ENCODE measurements around the gene ELAVL1.

ELAVL1 gene

GRCh38 chr19:7982103-7982502 is 23.3 kb downstream of the ELAVL1 start:
- no peaks in the 10 kb centered on the region for H3K9me3 ChIP-seq (ENCODE audit: control extremely low read depth in 1 of 5, control insufficient read depth in 4 of 5, insufficient read depth in 2 of 5, low read depth in 1 of 5, low read length in 4 of 5)
- peaks cover 5 to 95% (median 73%) of the 10 kb centered on the region in 4 experiments for H3K36me3 ChIP-seq (ENCODE audit: control insufficient read depth in 4 of 4, insufficient read depth in 4 of 4, low read length in 3 of 4)
- no peaks in the 10 kb centered on the region for H3K4me1 ChIP-seq (ENCODE audit: control extremely low read depth in 1 of 4, control insufficient read depth in 4 of 4, insufficient read depth in 4 of 4, low read length in 3 of 4)
- POLR2A ChIA-PET: no interaction called here
- no peak overlapping the region for H3K4me3 ChIP-seq (ENCODE audit: control insufficient read depth in 1 of 7, extremely low read depth in 1 of 7, insufficient read depth in 4 of 7, low read depth in 2 of 7, low read length in 6 of 7)
- DNase-seq: no peak
- H3K27me3 ChIP-seq (replicated peaks in 2 of 5; ENCODE audit: control insufficient read depth in 4 of 5, insufficient read depth in 5 of 5, low read length in 4 of 5): no peaks in the 10 kb centered on the region
- WGBS (ENCODE audit: insufficient coverage): 98% methylated on average over 5 of the region's 10 CpGs
- peak overlapping the region in 1 of 2 experiments; percentile 35 for H3K27ac ChIP-seq (ENCODE audit: insufficient read depth in 1 of 2, low read depth in 1 of 2, low read length in 2 of 2, poor library complexity in 1 of 2, severe bottlenecking in 2 of 2)
- CTCF ChIA-PET: interaction anchor here (1.3 kb wide), 1 partner anchor 38 kb away, joined by 3 read pairs; the partner anchor contains the start of gene TIMM44

DNA sequence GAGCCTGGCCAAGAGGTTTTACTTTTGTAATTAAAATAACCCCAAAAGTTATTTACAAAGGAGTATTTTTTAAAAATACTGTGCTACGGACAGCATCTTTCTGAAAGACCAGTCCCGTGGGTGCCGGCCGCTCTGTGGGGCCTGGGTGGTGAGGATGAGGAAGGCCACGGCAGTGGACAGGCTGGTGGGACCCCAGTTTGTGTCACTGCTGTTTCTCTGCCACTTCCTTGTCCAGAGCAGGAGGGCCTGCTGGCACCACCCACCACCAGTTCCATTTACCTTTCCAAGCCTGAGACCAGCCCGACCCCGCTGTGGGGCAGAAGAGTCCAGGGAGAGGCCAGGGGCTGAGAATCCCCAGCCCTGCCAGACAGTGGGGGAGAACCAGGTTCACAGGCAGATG is 23.8 kb downstream of the ELAVL1 start:
- peaks cover 5 to 97% (median 72%) of the 10 kb centered on the region in 4 experiments for H3K36me3 ChIP-seq (ENCODE audit: control insufficient read depth in 4 of 4, insufficient read depth in 4 of 4, low read length in 3 of 4)
- H3K4me1 ChIP-seq (ENCODE audit: control extremely low read depth in 1 of 4, control insufficient read depth in 4 of 4, insufficient read depth in 4 of 4, low read length in 3 of 4): no peaks in the 10 kb centered on the region
- whole genome bisulfite sequencing (ENCODE audit: insufficient coverage): 90% methylated on average over 4 of the region's 7 CpGs
- DNase-seq: no peak
- peak overlapping the region in 1 of 2 experiments; percentile 35 for H3K27ac ChIP-seq (ENCODE audit: insufficient read depth in 1 of 2, low read depth in 1 of 2, low read length in 2 of 2, poor library complexity in 1 of 2, severe bottlenecking in 2 of 2)
- CTCF ChIA-PET: interaction anchor here (1.0 to 1.3 kb wide), 2 partner anchors 13 to 38 kb away, joined by 3 to 4 read pairs; partner anchors contain the start of gene TIMM44
- H3K4me3 ChIP-seq (ENCODE audit: control insufficient read depth in 1 of 7, extremely low read depth in 1 of 7, insufficient read depth in 4 of 7, low read depth in 2 of 7, low read length in 6 of 7): no peak overlapping the region
- H3K9me3 ChIP-seq (ENCODE audit: control extremely low read depth in 1 of 5, control insufficient read depth in 4 of 5, insufficient read depth in 2 of 5, low read depth in 1 of 5, low read length in 4 of 5): no peaks in the 10 kb centered on the region
- H3K27me3 ChIP-seq (replicated peaks in 2 of 5; ENCODE audit: control insufficient read depth in 4 of 5, insufficient read depth in 5 of 5, low read length in 4 of 5): no peaks in the 10 kb centered on the region
- POLR2A ChIA-PET: no interaction called here

DNA sequence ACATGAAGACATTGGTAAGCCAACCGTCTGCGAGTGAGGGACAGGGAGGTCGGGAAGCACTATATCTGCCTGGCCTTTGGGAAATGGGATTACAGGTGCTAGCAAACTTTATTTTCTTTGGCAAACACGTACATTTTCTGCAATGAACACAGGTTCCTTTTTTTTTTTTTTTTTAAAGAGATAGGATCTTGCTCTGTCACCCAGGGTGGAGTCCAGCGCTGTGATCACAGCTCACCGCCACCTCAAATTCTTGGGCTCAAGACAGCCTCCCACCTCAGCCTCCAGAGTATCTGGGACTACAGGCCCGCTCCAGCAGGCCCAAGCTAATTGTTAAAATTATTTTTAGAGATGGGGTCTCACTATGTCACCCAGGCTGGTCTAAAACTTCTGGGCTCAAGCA is 24.2 kb downstream of the ELAVL1 start:
- 97% methylated on average over 5 of the region's 7 CpGs for WGBS (ENCODE audit: insufficient coverage)
- DNase-seq: no peak
- H3K4me1 ChIP-seq (ENCODE audit: control extremely low read depth in 1 of 4, control insufficient read depth in 4 of 4, insufficient read depth in 4 of 4, low read length in 3 of 4): no peaks in the 10 kb centered on the region
- no peaks in the 10 kb centered on the region for H3K9me3 ChIP-seq (ENCODE audit: control extremely low read depth in 1 of 5, control insufficient read depth in 4 of 5, insufficient read depth in 2 of 5, low read depth in 1 of 5, low read length in 4 of 5)
- H3K27ac ChIP-seq (ENCODE audit: insufficient read depth in 1 of 2, low read depth in 1 of 2, low read length in 2 of 2, poor library complexity in 1 of 2, severe bottlenecking in 2 of 2): no peak overlapping the region
- POLR2A ChIA-PET: no interaction called here
- CTCF ChIA-PET: interaction anchor here (1.0 to 1.3 kb wide), 3 partner anchors 10 to 37 kb away, joined by 3 to 5 read pairs (median 4); partner anchors contain the start of gene TIMM44
- peaks cover 5 to 97% (median 69%) of the 10 kb centered on the region in 4 experiments for H3K36me3 ChIP-seq (ENCODE audit: control insufficient read depth in 4 of 4, insufficient read depth in 4 of 4, low read length in 3 of 4)
- H3K27me3 ChIP-seq (replicated peaks in 2 of 5; ENCODE audit: control insufficient read depth in 4 of 5, insufficient read depth in 5 of 5, low read length in 4 of 5): no peaks in the 10 kb centered on the region
- H3K4me3 ChIP-seq (ENCODE audit: control insufficient read depth in 1 of 7, extremely low read depth in 1 of 7, insufficient read depth in 4 of 7, low read depth in 2 of 7, low read length in 6 of 7): no peak overlapping the region

GRCh38 chr19:7980635-7981121 is 24.8 kb downstream of the ELAVL1 start:
- Histone ChIP-seq H3K36me3 (ENCODE audit: control insufficient read depth in 4 of 4, insufficient read depth in 4 of 4, low read length in 3 of 4) (peaks cover 5 to 91% (median 66%) of the 10 kb centered on the region in 4 experiments), H3K4me3 (ENCODE audit: control insufficient read depth in 1 of 7, extremely low read depth in 1 of 7, insufficient read depth in 4 of 7, low read depth in 2 of 7, low read length in 6 of 7) (no peak overlapping the region), H3K4me1 (ENCODE audit: control extremely low read depth in 1 of 4, control insufficient read depth in 4 of 4, insufficient read depth in 4 of 4, low read length in 3 of 4) (no peaks in the 10 kb centered on the region), H3K9me3 (ENCODE audit: control extremely low read depth in 1 of 5, control insufficient read depth in 4 of 5, insufficient read depth in 2 of 5, low read depth in 1 of 5, low read length in 4 of 5) (no peaks in the 10 kb centered on the region), H3K27me3 (replicated peaks in 2 of 5; ENCODE audit: control insufficient read depth in 4 of 5, insufficient read depth in 5 of 5, low read length in 4 of 5) (no peaks in the 10 kb centered on the region), H3K27ac (ENCODE audit: insufficient read depth in 1 of 2, low read depth in 1 of 2, low read length in 2 of 2, poor library complexity in 1 of 2, severe bottlenecking in 2 of 2) (no peak overlapping the region)
- CTCF ChIA-PET: interaction anchor here (1.0 to 1.2 kb wide), 2 partner anchors 10 to 14 kb away, joined by 4 to 5 read pairs; no protein-coding TSS in a partner anchor
- WGBS (ENCODE audit: insufficient coverage): 98% methylated on average over 10 of the region's 12 CpGs
- POLR2A ChIA-PET: no interaction called here
- no peak for DNase-seq

- ChIA-PET POLR2A (no interaction called here), CTCF (interaction anchor here (1.2 to 1.5 kb wide), 2 partner anchors 9 to 18 kb away, joined by 4 to 5 read pairs; no protein-coding TSS in a partner anchor)
- H3K4me3 ChIP-seq (ENCODE audit: control insufficient read depth in 1 of 7, extremely low read depth in 1 of 7, insufficient read depth in 4 of 7, low read depth in 2 of 7, low read length in 6 of 7): no peak overlapping the region
- H3K36me3 ChIP-seq (ENCODE audit: control insufficient read depth in 4 of 4, insufficient read depth in 4 of 4, low read length in 3 of 4): peaks cover 7 to 89% (median 65%) of the 10 kb centered on the region in 4 experiments
- H3K4me1 ChIP-seq (ENCODE audit: control extremely low read depth in 1 of 4, control insufficient read depth in 4 of 4, insufficient read depth in 4 of 4, low read length in 3 of 4): no peaks in the 10 kb centered on the region
- no peaks in the 10 kb centered on the region for H3K27me3 ChIP-seq (replicated peaks in 2 of 5; ENCODE audit: control insufficient read depth in 4 of 5, insufficient read depth in 5 of 5, low read length in 4 of 5)
- 96% methylated on average over 12 of the region's 13 CpGs for WGBS (ENCODE audit: insufficient coverage)
- no peak for DNase-seq
- no peaks in the 10 kb centered on the region for H3K9me3 ChIP-seq (ENCODE audit: control extremely low read depth in 1 of 5, control insufficient read depth in 4 of 5, insufficient read depth in 2 of 5, low read depth in 1 of 5, low read length in 4 of 5)
- H3K27ac ChIP-seq (ENCODE audit: insufficient read depth in 1 of 2, low read depth in 1 of 2, low read length in 2 of 2, poor library complexity in 1 of 2, severe bottlenecking in 2 of 2): no peak overlapping the region
Measured at GRCh38 chr19:7980168-7980567, 25.3 kb downstream of the ELAVL1 start.

DNA sequence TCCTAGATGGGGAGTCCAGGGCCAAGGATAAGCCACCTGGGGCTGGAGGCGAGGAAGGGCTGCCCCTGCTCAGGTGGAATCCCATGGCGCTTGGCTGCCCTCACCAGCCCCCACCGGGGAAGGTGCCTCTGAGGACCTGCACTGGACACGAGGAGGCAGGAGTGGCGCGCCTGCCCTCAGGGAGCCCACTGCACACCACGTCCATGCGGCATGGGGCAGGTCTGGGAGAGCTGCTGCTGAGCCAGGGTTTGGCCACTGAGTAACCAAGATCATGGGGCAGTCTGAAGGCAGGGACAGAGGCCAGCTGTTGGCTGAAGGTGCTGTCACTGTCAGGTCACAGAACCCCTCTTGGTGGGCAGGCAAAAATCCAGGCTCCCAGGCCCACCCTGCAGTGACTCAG is 25.9 kb downstream of the ELAVL1 start:
- no peak for DNase-seq
- ChIA-PET CTCF (interaction anchor here (1.5 to 1.9 kb wide), 2 partner anchors 19 to 23 kb away, joined by 4 read pairs; no protein-coding TSS in a partner anchor), POLR2A (no interaction called here)
- no peaks in the 10 kb centered on the region for H3K4me1 ChIP-seq (ENCODE audit: control extremely low read depth in 1 of 4, control insufficient read depth in 4 of 4, insufficient read depth in 4 of 4, low read length in 3 of 4)
- no peak overlapping the region for H3K27ac ChIP-seq (ENCODE audit: insufficient read depth in 1 of 2, low read depth in 1 of 2, low read length in 2 of 2, poor library complexity in 1 of 2, severe bottlenecking in 2 of 2)
- H3K36me3 ChIP-seq (ENCODE audit: control insufficient read depth in 4 of 4, insufficient read depth in 4 of 4, low read length in 3 of 4): peaks cover 7 to 91% (median 65%) of the 10 kb centered on the region in 4 experiments
- H3K27me3 ChIP-seq (replicated peaks in 2 of 5; ENCODE audit: control insufficient read depth in 4 of 5, insufficient read depth in 5 of 5, low read length in 4 of 5): no peaks in the 10 kb centered on the region
- H3K9me3 ChIP-seq (ENCODE audit: control extremely low read depth in 1 of 5, control insufficient read depth in 4 of 5, insufficient read depth in 2 of 5, low read depth in 1 of 5, low read length in 4 of 5): no peaks in the 10 kb centered on the region
- no peak overlapping the region for H3K4me3 ChIP-seq (ENCODE audit: control insufficient read depth in 1 of 7, extremely low read depth in 1 of 7, insufficient read depth in 4 of 7, low read depth in 2 of 7, low read length in 6 of 7)
- 86% methylated on average over 7 of the region's 8 CpGs for WGBS (ENCODE audit: insufficient coverage)

GRCh38 chr19:7979011-7979410 is 26.4 kb downstream of the ELAVL1 start:
- no peak overlapping the region for H3K4me3 ChIP-seq (ENCODE audit: control insufficient read depth in 1 of 7, extremely low read depth in 1 of 7, insufficient read depth in 4 of 7, low read depth in 2 of 7, low read length in 6 of 7)
- 98% methylated on average over 10 of the region's 10 CpGs for WGBS (ENCODE audit: insufficient coverage)
- ChIA-PET POLR2A (no interaction called here), CTCF (interaction anchor here (1.5 to 1.9 kb wide), 2 partner anchors 19 to 23 kb away, joined by 4 read pairs; no protein-coding TSS in a partner anchor)
- H3K27ac ChIP-seq (ENCODE audit: insufficient read depth in 1 of 2, low read depth in 1 of 2, low read length in 2 of 2, poor library complexity in 1 of 2, severe bottlenecking in 2 of 2): no peak overlapping the region
- H3K4me1 ChIP-seq (ENCODE audit: control extremely low read depth in 1 of 4, control insufficient read depth in 4 of 4, insufficient read depth in 4 of 4, low read length in 3 of 4): no peaks in the 10 kb centered on the region
- H3K36me3 ChIP-seq (ENCODE audit: control insufficient read depth in 4 of 4, insufficient read depth in 4 of 4, low read length in 3 of 4): peaks cover 7 to 91% (median 65%) of the 10 kb centered on the region in 4 experiments
- H3K9me3 ChIP-seq (ENCODE audit: control extremely low read depth in 1 of 5, control insufficient read depth in 4 of 5, insufficient read depth in 2 of 5, low read depth in 1 of 5, low read length in 4 of 5): no peaks in the 10 kb centered on the region
- H3K27me3 ChIP-seq (replicated peaks in 2 of 5; ENCODE audit: control insufficient read depth in 4 of 5, insufficient read depth in 5 of 5, low read length in 4 of 5): no peaks in the 10 kb centered on the region
- DNase-seq: no peak

Data from common myeloid progenitor, CD34-positive (primary cell).